HG03135 (cell line): ENCODE results near the gene LTBP4.
"Not testable (repeated sequence)": the region's sequence is repeated elsewhere in the genome, so short reads cannot be mapped to it uniquely, and the experiment has no call there.

Source experiments
- ATAC-seq: cut with Tn5 transposase; IDR thresholded peaks from one replicate; pipeline ENCODE4 v1.9.1; 2021; ENCODE audit warnings: mild to moderate bottlenecking, moderate library complexity; ENCODE audit not compliant: unreplicated experiment

The LTBP4 gene

GRCh38 chr19:40627486-40628279, 26.5 kb downstream of the LTBP4 start:
- ATAC-seq, result no peak

- ATAC-seq, result no peak
Measured at GRCh38 chr19:40629346-40629745, 28.2 kb downstream of the LTBP4 start.

DNA sequence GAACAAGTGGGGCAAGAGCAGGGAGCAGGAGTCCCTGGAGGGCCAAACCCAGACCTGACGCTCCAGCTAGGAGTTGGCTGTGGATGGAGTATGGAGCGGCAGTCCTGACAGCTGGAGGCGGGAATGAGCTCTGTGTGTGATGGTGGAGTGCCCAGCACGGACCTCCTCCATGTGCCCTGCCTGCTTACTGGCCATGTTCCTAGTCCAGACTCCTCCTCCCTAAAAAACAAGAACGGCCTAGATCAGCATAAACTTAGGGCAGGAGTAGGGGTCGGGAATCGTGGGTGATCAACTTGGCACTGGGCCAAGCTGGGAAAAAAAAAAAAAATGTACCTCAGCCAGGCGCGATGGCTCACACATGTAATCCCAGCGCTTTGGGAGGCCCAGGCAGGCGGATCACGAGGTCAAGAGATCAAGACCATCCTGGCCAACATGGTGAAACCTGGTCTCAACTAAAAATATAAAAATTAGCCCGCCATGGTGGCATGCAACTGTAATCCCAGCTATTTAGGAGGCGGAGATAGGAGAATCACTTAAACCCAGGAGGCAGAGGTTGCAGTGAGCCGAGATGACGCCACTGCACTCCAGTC, 29.5 kb downstream of the LTBP4 start:
- no peak for ATAC-seq

GRCh38 chr19:40632311-40633036, 31.3 kb downstream of the LTBP4 start:
- no peak for ATAC-seq

- ATAC-seq, result no peak
Measured at GRCh38 chr19:40633207-40633606, 32.0 kb downstream of the LTBP4 start.

GRCh38 chr19:40638327-40638726, 37.2 kb downstream of the LTBP4 start:
- no peak for ATAC-seq

DNA sequence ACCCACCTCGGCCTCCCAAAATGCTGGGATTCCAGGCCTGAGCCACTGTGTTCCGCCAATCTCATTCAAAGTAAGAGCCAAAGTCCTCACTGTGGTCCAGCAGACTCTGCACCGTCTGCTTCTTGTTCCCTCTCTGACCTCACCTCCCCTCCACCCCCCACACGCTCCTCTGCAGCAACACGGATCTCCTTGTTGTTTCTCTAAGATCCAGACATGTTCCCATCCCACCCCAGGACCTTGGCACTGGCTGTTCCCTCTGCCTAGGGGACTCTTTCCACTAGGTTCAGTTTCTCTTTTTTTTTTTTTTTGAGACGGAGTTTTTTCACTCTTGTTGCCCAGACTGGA, 38.4 kb downstream of the LTBP4 start:
- no peak for ATAC-seq

- no peak for ATAC-seq
Measured at GRCh38 chr19:40640744-40641143, 39.6 kb downstream of the LTBP4 start.

DNA sequence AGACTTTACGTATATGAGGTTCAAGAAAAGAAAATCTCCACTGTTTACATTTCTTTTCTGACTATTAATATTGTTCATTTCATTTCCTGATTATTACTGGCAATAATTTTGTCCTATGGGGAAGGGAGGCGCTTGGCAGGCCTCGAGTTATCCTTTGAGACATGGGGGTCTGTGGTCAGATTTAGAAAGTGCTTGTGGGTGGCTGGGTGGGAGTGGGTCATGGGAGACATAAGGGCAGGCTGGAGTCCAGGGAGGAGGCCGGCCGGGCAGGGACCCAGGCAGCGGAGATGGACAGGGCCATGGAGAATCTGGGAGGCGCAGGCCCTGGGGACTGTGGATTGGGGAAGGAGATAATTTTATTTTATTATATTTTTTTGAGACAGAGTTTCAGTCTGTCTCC, 40.1 kb downstream of the LTBP4 start:
- ATAC-seq, result no peak

DNA sequence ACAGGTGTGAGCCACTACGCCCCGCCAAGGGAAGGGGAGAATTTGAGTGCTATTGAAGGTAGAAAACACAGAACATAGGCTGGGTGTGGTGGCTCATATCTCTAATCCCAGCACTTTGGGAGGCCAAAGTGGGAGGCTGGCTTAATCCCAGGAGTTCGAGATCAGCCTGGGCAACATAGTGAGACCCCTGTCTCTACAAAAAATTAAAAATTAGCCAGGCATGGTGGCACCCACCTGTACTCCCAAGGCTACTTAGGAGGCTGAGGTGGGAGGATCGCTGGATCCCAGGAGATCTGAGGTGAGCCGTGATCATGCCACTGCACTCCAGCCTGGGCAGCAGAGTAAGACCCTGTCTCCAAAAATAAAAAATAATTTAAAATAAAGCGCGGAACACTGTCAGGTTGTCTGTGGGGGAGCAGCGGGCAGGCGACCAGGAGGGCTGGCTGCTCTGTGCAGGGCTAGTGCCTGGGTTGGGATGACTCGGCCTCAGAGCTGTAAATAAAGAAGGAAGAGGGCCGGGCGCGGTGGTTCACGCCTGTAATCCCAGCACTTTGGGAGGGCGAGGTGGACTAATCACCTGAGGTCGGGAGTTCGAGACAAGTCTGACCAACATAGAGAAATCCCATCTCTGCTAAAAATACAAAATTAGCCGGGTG, 41.0 kb downstream of the LTBP4 start:
- ATAC-seq, result no peak

- ATAC-seq, result no peak
Measured at GRCh38 chr19:40642757-40643305, 41.7 kb downstream of the LTBP4 start.

- ATAC-seq, result no peak
Measured at GRCh38 chr19:40646743-40647254, 45.6 kb downstream of the LTBP4 start.

DNA sequence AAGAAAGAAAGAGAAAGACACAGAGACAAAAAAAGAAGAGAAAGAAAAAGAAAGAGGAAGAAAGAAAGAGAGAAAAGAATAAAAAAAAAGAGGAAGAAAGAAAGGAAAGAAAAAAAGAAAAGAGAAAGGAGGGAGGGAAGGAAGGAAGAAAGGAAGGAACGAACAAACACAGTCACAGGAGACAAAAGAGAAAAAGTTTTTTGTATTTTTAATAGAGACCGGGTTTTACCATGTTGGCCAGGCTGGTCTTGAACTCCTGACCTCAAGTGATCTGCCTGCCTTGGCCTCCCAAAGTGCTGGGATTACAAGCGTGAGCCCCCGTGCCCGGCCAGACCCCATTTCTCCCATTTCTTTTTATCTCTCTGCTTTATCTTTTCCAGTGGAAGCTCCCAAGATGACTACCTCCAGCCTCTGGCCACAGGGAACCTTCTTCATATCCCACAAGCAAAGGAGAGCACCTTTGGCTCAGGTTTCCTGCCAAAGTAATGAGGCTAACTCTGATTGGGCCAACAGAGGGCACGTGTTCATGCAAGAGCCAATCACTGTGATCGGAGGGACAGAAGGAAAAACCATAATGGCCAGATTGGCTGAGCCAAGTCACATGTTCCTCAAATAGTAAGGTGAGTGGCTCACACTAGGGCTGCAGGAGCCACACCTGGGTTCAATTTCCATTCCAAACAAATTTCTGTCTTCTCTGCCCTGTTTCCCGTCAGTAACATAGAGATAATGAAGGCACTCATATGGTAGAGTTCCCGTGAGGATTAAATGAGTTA, 48.9 kb downstream of the LTBP4 start:
- not testable (repeated sequence) for ATAC-seq

- ATAC-seq, result no peak
Measured at GRCh38 chr19:40650749-40651305, 49.7 kb downstream of the LTBP4 start.

DNA sequence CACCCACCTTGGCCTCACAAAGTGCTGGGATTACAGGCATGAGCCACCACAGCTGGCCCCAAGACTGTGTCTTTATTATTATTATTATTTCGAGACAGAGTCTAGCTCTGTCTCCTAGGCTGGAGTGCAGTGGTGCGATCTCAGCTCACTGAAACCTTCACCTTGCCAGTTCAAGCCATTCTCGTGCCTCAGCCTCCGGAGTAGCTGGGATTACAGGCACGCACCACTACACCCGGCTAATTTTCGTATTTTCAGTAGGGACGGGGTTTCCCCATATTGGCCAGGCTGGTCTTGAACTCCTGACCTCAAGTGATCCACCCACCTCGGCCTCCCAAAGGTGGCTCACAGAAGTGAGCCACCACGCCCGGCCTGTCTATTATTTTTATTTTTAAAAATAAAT, 51.1 kb downstream of the LTBP4 start:
- ATAC-seq, result not testable (repeated sequence)

- not testable (repeated sequence) for ATAC-seq
Measured at GRCh38 chr19:40655684-40656083, 54.5 kb downstream of the LTBP4 start.

DNA sequence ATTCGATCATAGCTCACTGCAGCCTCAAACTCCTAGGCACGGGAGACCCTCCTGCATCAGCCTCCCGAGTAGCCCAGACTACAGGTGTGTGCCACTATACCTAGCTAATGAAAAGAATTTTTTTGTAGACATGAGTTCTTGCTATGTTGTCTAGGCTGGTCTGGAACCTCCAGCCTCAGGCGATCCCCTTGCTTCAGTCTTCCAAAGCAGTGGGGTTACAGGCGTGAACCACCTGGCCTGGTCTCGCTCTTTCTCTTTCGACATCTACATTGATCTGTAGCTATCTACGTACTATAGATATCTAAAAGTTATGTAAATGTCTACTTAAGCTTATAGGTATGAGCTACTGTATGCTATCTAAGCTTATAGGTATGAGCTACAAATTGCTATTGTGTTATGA, 56.9 kb downstream of the LTBP4 start:
- no peak for ATAC-seq

- ATAC-seq, result no peak
Measured at GRCh38 chr19:40659116-40659515, 57.9 kb downstream of the LTBP4 start.

DNA sequence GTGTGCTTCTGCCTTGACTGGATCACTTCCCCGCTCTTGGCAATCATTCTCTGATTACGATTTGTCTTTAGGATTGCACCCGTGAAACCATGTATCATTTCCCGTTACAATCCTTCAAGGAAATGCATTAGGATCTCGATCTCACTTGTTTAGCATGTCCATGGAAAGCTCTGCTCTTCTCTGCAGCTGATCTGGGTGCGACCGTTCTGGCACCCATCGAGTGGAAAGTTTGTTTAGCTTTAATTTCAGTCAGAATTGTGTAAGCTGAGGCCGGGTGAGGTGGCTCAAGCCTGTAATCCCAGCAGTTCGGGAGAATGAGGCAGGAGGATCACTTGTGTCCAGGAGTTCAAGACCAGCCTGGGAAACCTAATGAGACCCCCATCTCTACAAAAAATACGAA, 58.4 kb downstream of the LTBP4 start:
- no peak for ATAC-seq

DNA sequence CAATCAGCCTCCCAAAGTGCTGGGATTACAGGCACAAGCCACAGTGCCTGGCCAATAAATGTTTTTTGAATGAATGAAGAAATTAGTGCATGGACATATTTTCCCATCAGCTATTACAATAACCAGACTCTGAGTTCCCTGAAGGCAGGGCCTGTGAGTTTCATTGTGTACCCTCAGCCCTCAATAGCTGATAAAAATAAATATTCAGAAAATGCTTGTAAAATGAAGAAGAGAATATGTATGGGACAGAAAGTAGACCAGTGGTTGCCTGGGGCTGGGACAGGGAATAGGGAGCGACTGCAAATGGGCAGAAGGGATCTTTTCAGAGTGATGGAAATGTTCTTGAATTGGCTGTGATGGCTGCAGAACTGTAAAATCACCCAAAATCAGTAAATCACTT, 60.4 kb downstream of the LTBP4 start:
- ATAC-seq, result no peak
